GM21576 (cell line): ENCODE results near the gene YPEL4.
A peak's percentile ranks its signal among the peaks of the same experiment; 100 is the strongest.

ENCODE experiments used
- ATAC-seq: cut with Tn5 transposase; IDR thresholded peaks from one replicate; pipeline ENCODE4 v1.9.1; 2021; ENCODE audit warnings: mild to moderate bottlenecking, moderate library complexity; ENCODE audit not compliant: unreplicated experiment

Gene YPEL4

DNA sequence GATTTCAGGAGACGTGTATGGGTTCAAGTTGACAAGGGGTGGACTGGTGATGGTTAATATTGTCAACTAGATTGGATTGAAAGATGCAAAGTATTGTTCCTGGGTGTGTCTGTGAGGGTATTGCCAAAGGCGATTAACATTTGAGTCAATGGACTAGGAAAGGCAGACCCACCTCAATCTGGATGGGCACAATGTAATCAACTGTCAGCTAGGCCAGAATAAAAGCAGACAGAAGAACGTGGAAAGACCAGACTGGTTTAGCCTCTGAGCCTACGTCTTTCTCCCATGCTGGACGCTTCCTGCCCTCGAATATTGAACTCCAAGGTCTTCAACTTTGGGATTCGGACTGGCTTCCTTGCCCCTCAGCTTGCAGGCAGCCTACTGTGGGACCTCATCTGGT lies 1.7 kb upstream of the YPEL4 start:
- ATAC-seq: no peak

DNA sequence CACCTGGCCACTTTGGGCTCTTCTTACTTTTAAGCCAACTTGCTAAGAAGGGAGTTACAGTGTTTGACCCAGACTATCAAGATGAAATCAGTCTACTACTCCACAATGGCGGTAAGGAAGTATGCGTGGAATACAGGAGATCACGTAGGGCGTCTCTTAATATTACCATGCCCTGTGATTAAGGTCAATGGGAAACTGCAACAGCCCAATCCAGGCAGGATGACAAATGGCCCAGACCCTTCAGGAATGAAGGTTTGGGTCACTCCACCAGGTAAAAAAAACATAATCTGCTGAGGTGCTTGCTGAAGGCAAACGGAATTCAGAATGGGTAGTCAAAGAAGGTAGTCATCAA lies 1.0 kb upstream of the YPEL4 start:
- ATAC-seq: no peak

DNA sequence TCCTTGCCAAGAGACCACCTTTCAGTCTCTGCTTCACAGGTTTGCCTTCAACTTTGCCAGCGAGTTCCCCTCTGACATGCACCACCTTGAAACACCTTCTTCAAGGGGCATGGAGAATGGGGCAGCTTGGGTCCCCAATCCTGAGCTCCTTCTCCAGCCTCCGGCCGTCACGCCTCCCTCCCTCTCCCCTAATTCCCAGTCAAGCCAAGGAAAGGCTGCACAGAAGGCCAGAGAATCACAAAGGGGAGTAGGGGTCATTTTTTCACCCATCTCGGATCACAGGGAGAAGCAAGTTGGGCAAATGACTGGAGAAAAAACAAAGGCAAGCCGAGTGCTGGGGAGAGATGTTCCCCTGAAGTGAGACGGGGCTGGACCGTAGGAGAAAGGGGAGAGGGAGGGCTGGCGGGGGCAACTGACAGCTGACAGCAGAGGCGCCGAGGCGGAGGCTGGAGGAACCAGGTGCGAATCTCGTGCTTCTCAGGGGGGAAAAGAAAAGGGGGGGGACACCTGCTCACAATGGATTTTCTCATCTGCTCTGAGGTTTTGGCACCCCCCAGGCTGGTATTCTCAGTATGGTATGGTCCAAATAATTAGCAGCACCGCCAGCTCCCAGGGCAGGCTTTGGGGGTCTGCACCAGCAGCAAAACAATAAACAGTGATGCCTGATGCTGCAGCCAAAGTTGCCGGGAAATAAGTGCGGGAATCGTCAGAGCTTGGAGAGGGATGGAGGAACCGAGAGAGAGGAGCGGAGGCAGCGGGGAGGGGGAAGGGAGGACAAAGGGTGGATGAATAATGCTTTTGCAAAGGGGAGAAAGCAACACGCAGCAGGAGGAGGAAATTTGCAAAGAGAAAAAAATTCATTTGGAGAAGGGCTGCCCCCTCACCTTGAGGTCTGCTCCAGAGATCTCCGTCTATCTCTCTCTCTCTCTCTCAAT lies 644 bp downstream of the YPEL4 start:
- ATAC-seq: no peak

DNA sequence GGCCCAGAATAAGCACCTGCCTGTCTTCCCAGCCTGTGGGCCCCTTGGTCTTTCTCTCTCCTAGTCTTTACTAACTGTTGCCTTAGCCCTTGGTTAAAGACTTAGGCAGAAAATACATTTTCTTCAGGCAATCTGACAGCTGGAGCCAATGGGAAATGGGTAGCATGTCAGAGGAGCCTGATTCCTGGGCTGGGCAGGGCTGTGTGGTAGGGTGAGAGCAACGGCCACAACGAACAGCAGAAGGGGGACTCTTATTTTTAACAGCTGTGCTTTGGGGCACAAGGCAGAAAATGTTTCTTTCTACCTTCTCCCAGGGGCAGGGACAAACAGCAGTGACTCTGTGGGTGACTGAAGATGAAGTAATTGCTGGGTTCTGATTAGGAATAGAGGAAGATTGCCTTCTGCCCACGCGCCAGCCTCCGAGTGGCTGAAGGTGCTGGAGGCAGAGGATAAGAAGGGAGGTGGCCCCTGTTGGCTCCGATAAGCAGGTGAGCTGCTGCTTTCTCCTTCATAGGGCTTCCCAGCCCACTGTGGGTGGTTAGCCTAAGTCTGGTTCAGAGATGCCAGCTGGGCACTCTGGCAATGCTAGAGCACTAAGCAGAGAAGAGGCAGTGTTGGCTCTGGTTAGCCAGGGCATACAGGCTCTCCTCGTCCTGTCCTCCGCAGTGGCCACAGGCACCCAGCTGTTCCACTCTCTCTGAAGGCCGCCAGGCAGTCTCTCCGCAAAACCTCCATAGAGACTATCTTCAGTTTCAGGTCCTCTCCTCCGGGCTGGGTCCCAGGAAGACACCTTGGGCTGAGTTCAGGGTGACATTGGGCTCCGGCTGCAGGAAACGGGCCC lies 1.5 kb downstream of the YPEL4 start:
- ATAC-seq: no peak

DNA sequence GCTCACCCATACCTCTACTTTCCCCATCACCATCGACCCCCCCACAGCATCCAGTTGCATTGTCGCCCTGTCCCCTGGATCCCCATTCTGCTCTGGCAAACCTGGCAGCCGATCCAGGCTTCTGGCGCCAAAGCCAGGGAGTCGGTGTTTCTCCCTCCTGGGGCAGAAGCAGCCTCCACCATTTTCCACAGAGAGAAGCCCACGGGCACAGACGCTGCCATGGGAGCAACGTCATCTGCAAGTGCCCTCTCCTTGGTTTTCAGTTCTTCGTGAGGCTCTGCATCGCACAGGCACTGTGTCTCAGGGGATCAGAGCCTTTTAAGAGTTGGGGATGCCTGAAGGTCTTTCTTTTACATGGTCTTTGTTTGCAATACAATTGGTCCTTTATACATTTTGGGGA lies 2.3 kb downstream of the YPEL4 start:
- ATAC-seq: no peak

DNA sequence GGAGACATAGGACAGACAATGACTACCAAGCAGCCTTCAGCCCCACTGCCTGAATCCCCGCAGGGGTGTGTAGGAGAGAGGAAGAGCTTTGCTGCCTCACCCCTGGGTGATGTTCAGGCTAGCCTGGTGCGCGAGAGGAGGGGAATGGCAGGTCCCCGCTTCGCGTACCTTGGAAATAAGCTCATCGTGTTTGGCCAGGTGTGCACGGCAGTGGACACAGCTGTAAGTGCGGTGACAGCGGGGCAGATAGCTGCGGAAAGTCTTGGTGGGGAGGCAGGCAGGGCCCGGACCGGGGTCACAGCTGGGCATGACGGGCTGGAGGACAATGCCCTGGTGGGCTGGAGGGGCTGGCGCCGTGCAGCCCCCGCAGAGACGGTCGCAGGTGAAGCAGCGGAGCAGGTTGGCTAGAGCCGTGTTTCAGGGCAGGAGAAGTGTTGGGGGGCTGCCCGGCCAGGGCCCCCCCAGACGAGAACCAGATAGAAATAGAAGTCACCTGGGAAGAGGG lies 2.9 kb downstream of the YPEL4 start:
- ATAC-seq: no peak

DNA sequence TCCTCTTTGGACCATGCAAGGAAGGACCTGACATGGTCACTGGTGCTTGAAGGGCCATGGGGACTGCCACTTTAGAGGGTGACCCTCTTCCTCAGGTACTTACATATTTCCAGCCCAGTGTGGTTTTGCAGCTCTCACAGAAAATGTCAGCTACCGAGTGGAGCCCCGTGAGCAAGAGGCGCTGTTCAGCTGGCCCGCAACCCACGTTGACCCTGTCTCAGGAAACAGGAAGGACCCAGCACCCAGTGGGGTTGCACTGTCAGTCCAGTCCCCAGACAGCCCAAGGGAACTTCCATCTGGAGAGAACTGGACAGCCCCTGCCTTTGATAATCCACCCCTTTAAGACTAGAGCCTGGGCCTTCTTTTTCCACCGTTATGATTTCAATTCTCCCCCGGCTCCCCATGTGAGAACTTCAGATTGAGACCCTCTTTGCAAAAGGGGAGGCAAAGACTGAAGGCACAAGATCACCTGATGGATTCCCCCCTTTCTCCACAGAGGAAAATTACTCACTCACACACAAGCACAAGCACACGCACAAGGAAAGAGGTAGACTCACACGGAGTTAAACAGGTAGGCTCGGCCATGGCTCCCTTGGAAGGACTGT lies 3.4 kb downstream of the YPEL4 start:
- ATAC-seq: no peak

DNA sequence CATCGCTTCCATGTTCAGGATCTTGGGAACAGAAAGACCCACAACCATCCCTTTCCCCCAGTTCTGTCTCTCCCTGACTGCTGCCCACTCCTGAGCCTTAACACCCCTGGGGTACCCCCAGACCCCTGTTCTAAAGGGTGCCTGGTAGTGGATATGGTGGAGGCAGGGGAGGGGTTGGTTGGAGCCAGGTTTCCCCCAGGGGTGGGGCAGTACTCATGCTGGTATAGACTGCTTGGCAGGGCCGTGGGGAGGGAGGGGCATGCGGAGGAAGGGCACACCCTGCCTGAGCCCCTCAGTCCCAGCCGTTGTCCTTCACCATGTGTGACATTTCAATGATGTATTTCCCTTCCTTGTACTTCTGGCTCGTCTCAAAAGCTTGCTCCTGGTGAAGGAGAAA lies 4.0 kb downstream of the YPEL4 start:
- ATAC-seq: no peak

DNA sequence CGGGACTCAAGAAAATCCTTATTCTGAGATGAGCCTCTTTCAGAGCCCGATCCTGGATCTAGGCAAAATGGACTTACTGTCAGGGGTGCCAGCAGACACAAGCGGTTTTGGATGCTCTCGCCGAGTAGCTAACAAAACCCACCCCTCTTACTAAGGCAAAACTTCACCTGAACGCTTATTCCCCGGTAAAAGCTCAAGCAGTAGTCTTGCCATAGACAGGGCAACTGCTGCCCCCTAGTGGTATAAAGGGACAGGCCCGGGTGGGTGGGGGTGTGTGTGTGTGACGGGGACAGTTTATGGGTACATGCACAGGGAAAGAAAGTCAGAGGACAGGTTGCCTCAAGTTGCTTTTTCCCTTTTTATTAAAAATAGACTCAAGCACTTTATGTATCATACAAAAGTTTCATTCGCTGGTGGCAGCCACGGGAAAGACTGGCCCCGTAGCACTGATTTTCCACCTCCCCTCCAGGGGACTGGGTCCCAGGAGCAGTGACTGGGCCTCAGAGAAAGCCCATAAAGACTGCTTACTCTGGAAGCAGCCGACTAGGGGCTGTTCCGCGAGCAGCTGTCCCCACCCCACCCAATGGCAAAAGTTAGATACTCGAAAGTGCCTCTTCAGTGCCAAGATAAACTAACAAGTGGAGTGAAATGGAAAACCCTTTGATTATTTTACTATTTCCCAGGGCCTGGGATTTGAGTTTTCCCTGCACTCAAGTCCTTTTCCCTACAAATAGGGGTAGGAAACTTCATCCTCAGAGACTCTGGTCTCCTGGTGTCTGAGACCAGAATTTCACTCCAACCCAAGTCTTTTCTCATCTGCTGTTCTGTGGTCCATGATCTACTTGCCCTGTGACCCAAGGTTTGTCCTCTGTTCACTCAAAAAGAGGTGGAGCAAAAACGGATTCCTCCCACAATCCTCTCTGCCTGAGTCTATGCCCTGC lies 4.7 kb downstream of the YPEL4 start:
- ATAC-seq: peak; percentile 44

DNA sequence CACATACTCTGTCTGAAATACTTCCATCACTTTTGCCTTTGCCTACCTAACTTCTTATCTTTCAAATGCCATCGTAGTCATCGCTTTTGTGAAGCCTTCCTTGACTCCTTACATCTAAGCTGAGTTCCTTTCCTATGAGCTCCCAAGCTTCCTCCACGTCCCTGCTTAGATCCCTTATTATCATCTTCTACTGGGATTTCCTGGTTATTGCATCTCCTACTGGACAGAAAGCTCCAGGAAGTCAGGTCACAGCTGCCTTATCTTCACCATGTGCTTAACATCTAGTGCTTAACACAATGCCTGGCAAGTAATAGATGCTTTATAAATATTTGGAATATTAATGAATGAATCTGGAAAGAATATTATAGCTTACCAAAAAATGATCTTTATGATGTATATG lies 5.9 kb downstream of the YPEL4 start:
- ATAC-seq: no peak

DNA sequence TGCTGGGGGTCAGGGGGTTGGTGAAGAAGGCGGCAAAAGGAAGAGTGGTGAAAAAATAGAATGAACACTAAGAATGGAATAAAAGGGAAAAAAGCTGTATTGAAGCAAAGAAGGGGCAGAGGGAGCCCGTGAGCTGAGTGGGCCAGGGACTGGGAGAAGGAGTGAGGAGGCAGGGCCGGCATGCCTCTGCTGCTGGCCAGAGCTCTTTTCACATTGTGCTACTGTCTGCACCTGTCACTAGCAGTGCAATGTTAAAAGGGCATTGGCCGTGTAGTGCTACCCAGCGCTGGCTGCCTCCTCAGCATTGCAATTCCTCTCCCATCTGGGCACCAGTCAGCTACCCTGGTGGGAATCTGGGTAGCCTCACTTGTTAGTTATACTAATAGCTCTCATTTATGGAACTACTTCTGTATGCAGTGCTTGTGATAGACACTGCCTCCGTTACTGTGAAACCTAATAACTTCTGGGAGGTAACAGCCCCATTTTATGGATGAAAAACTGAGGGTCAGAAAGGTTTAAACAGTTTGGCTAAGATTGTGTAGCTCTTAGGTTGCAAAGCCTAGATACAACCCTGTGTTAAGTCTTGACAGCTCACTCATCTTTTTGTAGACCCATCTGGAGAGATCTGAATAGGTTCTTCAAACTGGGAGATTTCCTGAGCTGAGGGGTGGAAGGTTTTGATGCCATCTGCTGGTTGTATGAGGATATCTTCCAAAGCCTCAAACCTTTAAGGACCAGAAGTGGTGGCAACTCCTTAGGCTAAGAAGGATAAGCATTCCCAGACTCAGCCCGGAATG lies 8.5 kb downstream of the YPEL4 start:
- ATAC-seq: no peak

DNA sequence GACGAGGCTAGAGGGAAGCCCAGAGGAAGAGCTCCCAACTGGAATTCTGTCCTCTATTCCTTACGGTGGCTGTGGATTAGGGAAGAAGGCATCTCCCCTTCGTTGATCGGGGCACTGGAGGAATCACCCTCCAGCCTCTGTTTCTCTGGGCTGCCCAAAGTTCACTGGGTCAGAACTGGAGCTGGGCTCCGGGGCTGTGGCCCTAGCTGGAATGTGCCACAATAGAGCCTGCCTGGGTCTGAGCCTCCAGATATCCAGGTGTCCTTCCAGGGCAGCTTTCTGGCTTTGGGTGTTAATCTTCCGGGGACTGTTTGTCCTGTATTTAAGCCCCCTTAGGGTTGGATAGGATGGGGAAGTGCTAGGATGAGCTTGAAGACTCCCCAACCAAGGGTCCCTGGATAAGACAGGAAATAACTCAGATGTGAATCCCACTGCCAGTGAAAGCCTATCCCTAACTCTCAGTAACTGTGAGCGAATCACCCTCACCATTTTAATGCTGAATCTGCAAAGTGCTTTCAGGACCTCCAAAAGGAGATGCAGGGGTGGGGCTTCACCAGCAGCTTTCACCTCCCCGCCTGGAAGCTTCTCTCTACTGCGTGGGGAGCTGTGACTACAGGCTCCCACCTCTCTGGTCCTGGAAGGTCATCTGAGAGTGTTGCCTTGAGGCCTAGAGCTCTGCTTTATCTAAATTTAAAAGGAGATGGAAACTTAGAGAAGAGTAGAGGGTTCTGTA lies 9.5 kb downstream of the YPEL4 start:
- ATAC-seq: no peak

DNA sequence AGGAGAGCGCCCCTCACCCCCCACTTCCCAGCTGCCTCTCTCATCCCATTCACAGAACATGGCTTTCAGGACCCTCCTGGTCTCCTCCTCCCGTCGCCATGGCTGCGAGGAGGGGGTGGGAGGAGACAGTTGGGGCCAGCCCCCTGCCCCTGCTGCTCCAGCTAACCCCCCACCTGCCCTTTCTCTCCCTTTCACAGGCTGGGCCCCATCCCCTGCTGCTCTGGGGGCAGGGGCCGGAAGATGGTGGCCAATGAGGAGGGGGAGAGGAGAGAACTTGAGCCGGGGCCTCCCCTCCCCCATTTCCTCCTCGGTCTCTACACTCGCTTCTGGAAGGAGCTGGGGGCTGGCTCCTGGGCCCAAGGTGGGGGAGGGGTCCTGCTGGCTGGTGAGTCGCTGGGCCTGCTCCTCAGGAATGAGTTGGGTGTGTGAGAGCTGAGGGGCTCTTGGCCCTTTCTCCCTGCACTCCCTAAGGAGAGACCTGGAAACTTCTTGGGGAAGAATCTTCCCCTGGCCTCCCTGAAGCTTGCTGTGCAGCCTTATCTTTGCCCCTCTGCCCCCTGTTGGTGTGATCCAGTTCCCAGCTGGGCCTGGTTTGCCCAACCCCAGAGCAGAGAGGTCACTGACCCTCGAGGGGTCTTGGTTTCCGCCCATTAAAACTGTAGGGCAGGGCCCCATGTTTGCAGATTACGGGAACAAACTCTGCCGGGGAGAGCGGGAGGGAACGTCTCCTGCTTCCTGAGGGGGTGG lies 10.2 kb downstream of the YPEL4 start:
- no peak for ATAC-seq

DNA sequence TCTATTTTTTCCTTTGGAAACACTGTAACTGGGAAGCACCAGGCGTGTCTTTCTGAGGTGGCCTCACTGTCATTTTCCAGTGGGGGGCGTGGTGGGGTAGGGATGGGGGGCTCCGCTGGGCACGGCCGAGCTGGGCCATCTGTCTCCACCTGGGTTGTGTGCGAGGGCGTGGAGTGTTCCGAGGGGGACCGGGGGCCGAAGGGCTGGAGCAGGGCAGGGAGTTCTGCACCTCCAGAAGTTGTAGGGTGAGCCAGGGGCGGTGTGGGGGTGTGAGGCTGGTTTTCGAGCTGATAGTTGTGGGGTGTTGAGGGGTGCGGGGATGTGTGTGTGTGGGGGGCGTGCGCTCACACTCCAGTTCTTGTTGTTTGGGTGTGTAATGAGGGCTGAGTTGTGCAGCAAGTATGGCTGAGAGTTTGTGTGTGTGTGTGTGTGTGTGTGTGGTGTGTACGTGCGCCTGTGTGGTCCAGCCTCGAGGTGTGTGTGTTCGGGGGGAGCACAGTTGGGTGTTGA lies 10.8 kb downstream of the YPEL4 start:
- no peak for ATAC-seq

DNA sequence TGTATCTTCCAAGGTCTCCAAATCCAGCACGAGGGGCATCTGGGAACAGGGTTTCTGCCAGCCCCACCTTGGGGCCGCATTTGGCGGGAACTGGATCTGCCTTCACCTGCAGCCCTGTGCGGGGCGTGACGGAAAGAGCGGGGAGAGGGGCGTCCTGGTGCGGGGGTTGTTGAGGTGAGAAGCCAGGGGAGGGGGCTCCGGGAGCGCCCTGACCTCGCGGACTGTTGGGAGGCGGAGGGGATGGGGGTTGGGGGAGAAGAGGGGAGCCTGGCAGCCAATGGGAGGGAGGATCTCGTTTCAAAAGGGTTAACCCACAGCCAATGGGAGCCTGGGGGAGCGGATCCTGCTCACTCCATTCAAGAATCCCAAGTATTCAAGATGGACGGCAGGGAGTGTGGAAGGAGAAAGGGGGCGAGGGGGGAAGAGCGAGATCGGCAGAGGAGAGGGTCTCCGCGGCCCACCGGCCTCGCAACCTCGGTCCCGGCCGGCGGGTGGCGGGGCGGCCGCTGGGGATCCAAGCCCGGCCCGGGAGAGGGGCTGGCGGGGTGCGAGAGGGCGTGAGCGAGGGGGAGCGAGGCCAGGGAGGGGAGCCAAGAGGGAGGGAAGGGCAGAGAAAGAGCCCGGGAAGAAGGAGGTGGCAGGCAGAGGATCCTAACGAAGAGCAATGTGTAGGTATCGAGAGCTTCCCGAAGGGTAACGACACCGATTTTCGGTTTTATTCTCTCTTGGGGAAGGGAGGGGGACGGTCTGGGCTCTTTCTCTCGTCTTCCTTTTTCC lies 11.5 kb downstream of the YPEL4 start:
- no peak for ATAC-seq

DNA sequence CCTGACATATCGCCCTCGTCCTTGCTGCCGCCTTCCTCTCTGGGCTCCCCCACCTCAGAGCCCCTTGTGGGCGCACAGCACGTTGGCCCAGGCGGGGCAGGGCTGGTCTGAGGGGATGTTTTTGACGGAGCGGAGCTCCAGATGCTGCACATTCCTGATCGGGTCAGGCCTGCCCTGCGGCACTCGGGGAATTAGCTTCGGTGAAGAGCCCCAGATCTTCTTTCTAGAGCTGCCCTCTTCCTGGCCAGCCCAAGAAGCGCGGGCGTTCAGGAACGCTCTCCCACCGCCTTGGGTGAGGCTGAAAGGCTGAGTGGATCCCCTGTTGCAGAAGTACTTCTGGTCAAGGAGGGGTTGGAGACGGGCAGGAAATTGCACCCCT lies 12.1 kb downstream of the YPEL4 start:
- no peak for ATAC-seq

DNA sequence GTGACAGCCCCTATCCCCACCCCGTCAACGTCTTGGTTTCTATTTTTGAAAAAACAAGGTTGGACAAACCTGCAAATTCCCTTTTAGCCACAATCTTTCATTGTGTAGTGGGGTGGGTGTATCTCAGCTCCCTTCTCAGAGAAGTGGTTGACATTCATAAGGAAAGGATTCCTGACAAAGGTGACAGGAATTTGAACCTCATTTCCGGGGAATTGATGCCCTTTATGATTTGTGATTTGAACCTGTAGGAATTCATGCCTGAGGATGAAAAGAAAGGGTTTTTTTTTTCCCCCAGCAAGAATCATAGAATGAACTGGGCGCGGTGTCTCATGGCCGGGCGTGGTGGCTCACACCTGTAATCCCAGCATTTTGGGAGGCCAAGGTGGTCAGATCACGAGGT lies 14.5 kb downstream of the YPEL4 start:
- ATAC-seq: no peak
